Chondrocyte (in vitro differentiated cells): Measurements from ENCODE around the gene FBXW8. TPM values are rescaled to one million over a fixed set of nuclear protein-coding genes. Genes with fewer than 3 reads are reported as not detected.

ENCODE experiments used
- DNase-seq: peaks from one replicate; pipeline ENCODE4 v3.0.0; 2021; ENCODE audit warnings: mixed read lengths, low spot score
- H3K27ac Mint-ChIP-seq: one replicate; pipeline ENCODE4 v1.8.0; 2021; ENCODE audit warnings: mild to moderate bottlenecking, moderate library complexity, mixed read lengths; ENCODE audit not compliant: unreplicated experiment
- H3K27me3 Mint-ChIP-seq: 2 replicates; pipeline ENCODE4 v1.8.0; 2021; ENCODE audit warnings: low read depth, mixed read lengths
- H3K36me3 Mint-ChIP-seq: 2 replicates; pipeline ENCODE4 v1.8.0; 2021; ENCODE audit warnings: low read depth, mixed read lengths
- H3K4me1 Mint-ChIP-seq: 2 replicates; pipeline ENCODE4 v1.8.0; 2021; ENCODE audit warnings: low read depth, mild to moderate bottlenecking, mixed read lengths
- H3K4me3 Mint-ChIP-seq: one replicate; pipeline ENCODE4 v1.8.0; 2021; ENCODE audit warnings: mild to moderate bottlenecking, moderate library complexity, mixed read lengths; ENCODE audit not compliant: unreplicated experiment
- H3K9me3 Mint-ChIP-seq: 2 replicates; pipeline ENCODE4 v1.8.0; 2021; ENCODE audit warnings: low read depth, mixed read lengths
- CTCF ChIP-seq: fragments of 200-600 bp; sonication (generic); IDR thresholded peaks from 2 replicates; pipeline ENCODE4 v1.5.0; 2021; ENCODE audit warnings: antibody characterized with exemption, mild to moderate bottlenecking, moderate library complexity
- total RNA-seq: library from RNA; stranded (reverse); gene quantifications from 3 replicates; pipeline ENCODE4 v1.2.1, GENCODE V29; 2021

FBXW8 gene
- total RNA-seq, 1 donor from 2014 or later = 30.3 TPM

- H3K4me1 Mint-ChIP-seq = peaks cover 3% of the 10 kb centered on the region
- H3K4me3 Mint-ChIP-seq = no peak overlapping the region
- no peak for TF ChIP-seq CTCF
- no peaks in the 10 kb centered on the region for H3K36me3 Mint-ChIP-seq
- no peak for DNase-seq
- no peak overlapping the region for H3K27ac Mint-ChIP-seq
- no peaks in the 10 kb centered on the region for H3K9me3 Mint-ChIP-seq
- peaks cover 13% of the 10 kb centered on the region for H3K27me3 Mint-ChIP-seq
Measured at GRCh38 chr12:117058442-117059072, 147.8 kb downstream of the FBXW8 start.

- TF ChIP-seq CTCF = no peak
- no peaks in the 10 kb centered on the region for H3K36me3 Mint-ChIP-seq
- no peak overlapping the region for H3K4me3 Mint-ChIP-seq
- no peaks in the 10 kb centered on the region for H3K9me3 Mint-ChIP-seq
- H3K4me1 Mint-ChIP-seq = peaks cover 3% of the 10 kb centered on the region
- DNase-seq = no peak
- peaks cover 11% of the 10 kb centered on the region for H3K27me3 Mint-ChIP-seq
- no peak overlapping the region for H3K27ac Mint-ChIP-seq
Measured at GRCh38 chr12:117059156-117059555, 148.4 kb downstream of the FBXW8 start.

- Mint-ChIP-seq H3K27me3 (peaks cover 22% of the 10 kb centered on the region), H3K27ac (no peak overlapping the region), H3K4me1 (peaks cover 3% of the 10 kb centered on the region), H3K4me3 (no peak overlapping the region), H3K36me3 (no peaks in the 10 kb centered on the region), H3K9me3 (no peaks in the 10 kb centered on the region)
- DNase-seq = no peak
- TF ChIP-seq CTCF = no peak
Measured at GRCh38 chr12:117060246-117060928, 149.6 kb downstream of the FBXW8 start.

GRCh38 chr12:117060929-117061305 is 150.2 kb downstream of the FBXW8 start:
- no peak overlapping the region for H3K4me3 Mint-ChIP-seq

GRCh38 chr12:117061555-117062079 is 150.9 kb downstream of the FBXW8 start:
- no peak overlapping the region for H3K27ac Mint-ChIP-seq
- H3K4me1 Mint-ChIP-seq = peaks cover 3% of the 10 kb centered on the region
- H3K36me3 Mint-ChIP-seq = no peaks in the 10 kb centered on the region
- peaks cover 24% of the 10 kb centered on the region for H3K27me3 Mint-ChIP-seq
- no peaks in the 10 kb centered on the region for H3K9me3 Mint-ChIP-seq
- DNase-seq = no peak
- no peak overlapping the region for H3K4me3 Mint-ChIP-seq
- TF ChIP-seq CTCF = no peak

More at GRCh38 chr12:117060929-117061305, 150.2 kb downstream of the FBXW8 start:
- TF ChIP-seq CTCF = no peak
- Mint-ChIP-seq H3K4me1 (peaks cover 3% of the 10 kb centered on the region), H3K36me3 (no peaks in the 10 kb centered on the region), H3K27ac (no peak overlapping the region), H3K27me3 (peaks cover 22% of the 10 kb centered on the region), H3K9me3 (no peaks in the 10 kb centered on the region)
- DNase-seq = no peak
